H1 (cell line): ENCODE data around the gene C5orf52.

Experiments used
- CBX5 ChIP-seq: fragments of 300-800, 300-1000 bp; sonication (generic); IDR thresholded peaks from 2 replicates; pipeline ENCODE4 v1.7.1; 2016; ENCODE audit warnings: antibody characterized with exemption, low read length, low read depth
- CTCF ChIP-seq, 3 experiments: IDR thresholded peaks; 1 replicate in 2 of 3; 2 replicates in 1 of 3; pipeline versions ENCODE4 v1.5.1 to v1.6.1; 2011; ENCODE audit warnings: low read length in 3 of 3, mild to moderate bottlenecking in 3 of 3, inconsistent platforms in 2 of 3, low read depth in 1 of 3, moderate library complexity in 1 of 3; ENCODE audit not compliant: insufficient read depth in 1 of 3; ENCODE audit errors: control extremely low read depth in 1 of 3
- MAX ChIP-seq: IDR thresholded peaks from 2 replicates; pipeline ENCODE4 v1.6.1; 2012; ENCODE audit warnings: inconsistent platforms
- SRF ChIP-seq: IDR thresholded peaks from 2 replicates; pipeline ENCODE4 v1.6.1; 2011; ENCODE audit warnings: mild to moderate bottlenecking, low read depth, low read length, moderate library complexity

GRCh38 chr5:157687198-157687554 is 15.8 kb downstream of the C5orf52 start:
- no peak for TF ChIP-seq CTCF (IDR thresholded peaks at IDR 0.05; ENCODE audit: control extremely low read depth in 1 of 3, insufficient read depth in 1 of 3, low read depth in 1 of 3, low read length in 3 of 3)
- TF ChIP-seq MAX: no peak
- TF ChIP-seq CBX5: no peak
- TF ChIP-seq SRF: no peak
